Coronary artery (tissue), 2 donors: Measurements from ENCODE around the gene LHFPL3.

Experiments
- DNase-seq: peaks from one replicate; pipeline ENCODE4 v3.0.0-alpha.2; 2017; ENCODE audit warnings: low spot score
- H3K27ac ChIP-seq, 2 donors: fragments of 200-600 bp; sonication (generic); one replicate each; pipeline ENCODE4 v1.5.1; 2016 to 2019
- H3K4me3 ChIP-seq: fragments of 200-600 bp; sonication (generic); 2 replicates; pipeline ENCODE4 v1.5.1; 2016; ENCODE audit warnings: mild to moderate bottlenecking, moderate library complexity
- TF ChIP-seq, protein P1 (sequence below): fragments of 200-600 bp; sonication (generic); IDR thresholded peaks from one replicate; pipeline ENCODE4 v1.5.1; 2019; ENCODE audit warnings: antibody characterized with exemption

Gene LHFPL3

DNA sequence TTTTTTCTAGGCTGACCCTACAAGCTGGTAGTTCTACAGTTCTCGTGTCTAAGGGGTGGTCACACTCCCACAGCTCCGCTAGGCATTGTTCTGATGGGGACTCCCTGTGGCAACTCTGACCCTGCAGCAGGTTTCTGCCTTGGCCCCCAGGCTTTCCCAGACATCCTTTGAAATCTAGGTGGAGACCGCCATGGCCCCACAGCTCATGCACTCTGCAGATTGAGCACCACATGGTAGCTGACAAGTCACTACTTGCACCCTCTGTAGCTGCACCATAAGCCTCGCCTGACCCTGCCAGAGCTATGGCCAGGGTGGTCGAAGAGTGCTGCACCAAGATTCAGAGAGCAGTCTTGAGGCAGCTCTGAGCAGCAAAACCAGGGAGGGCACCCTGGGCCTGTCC, 275.6 kb downstream of the LHFPL3 start:
- TF ChIP-seq, protein P1, sequence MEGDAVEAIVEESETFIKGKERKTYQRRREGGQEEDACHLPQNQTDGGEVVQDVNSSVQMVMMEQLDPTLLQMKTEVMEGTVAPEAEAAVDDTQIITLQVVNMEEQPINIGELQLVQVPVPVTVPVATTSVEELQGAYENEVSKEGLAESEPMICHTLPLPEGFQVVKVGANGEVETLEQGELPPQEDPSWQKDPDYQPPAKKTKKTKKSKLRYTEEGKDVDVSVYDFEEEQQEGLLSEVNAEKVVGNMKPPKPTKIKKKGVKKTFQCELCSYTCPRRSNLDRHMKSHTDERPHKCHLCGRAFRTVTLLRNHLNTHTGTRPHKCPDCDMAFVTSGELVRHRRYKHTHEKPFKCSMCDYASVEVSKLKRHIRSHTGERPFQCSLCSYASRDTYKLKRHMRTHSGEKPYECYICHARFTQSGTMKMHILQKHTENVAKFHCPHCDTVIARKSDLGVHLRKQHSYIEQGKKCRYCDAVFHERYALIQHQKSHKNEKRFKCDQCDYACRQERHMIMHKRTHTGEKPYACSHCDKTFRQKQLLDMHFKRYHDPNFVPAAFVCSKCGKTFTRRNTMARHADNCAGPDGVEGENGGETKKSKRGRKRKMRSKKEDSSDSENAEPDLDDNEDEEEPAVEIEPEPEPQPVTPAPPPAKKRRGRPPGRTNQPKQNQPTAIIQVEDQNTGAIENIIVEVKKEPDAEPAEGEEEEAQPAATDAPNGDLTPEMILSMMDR = no peak
- Histone ChIP-seq H3K4me3 (no peak overlapping the region), H3K27ac (no peak overlapping the region)
- DNase-seq = no peak

DNA sequence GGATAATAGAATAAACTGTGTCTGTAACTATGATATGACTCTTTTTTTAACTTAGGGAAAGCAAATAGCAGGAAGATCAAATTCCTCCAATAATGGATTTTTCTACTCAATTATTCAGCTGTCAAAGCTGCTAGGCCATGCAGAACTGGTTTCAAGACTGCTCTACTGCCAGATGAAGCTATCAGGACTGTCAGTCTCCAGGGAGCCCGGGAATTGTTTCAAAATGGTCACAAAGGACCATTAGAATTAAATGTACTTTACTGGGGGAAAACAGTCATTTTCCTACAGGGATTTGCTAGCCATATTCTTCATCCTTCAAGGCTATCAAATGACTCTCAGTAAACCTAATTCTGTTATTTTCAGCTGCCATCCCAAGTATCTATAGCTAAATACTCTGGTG, 276.3 kb downstream of the LHFPL3 start:
- no peak overlapping the region for H3K27ac ChIP-seq
- H3K4me3 ChIP-seq = no peak overlapping the region
- TF ChIP-seq, protein P1 = no peak
- DNase-seq = no peak

DNA sequence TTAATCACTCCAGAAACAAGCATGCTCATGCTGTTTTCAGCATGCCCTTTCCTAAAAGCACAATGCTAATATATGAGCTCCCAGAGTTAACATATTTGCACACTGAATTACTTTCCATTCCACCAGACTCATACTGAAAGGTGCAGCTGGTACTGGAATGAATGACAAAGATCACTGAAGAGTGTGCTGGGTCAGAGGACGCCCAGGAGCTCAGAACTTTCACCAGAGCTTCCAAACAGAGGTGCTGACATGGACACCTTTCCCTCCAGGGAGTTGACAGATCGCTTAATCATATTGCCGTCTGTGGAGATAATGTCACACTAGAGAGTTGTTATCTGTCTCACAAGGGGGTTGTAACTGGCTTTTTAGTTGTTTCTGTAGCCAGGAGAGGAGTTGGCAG, 292.9 kb downstream of the LHFPL3 start:
- Histone ChIP-seq H3K4me3 (no peak overlapping the region), H3K27ac (no peak overlapping the region)
- no peak for DNase-seq
- TF ChIP-seq, protein P1 = no peak

DNA sequence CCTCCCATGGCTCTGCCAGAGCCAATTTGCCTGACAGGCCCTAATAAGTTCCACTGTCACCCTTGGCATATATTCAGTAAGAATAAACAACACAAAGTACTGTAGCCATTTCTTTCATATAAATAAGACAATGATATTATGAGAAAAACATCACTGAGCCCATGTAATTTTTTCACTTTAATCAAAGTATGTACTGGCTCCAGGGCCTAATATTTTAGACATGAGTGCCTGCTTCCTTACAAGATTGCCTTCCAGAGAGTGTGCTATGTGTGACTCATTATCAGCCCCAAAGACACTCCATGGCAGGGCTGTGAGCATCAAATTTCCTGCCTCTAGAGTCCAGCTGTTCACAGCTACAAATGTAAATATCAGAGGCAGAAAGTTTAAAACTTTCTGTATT, 297.6 kb downstream of the LHFPL3 start:
- H3K4me3 ChIP-seq = no peak overlapping the region
- DNase-seq = no peak
- TF ChIP-seq, protein P1 = no peak
- no peak overlapping the region for H3K27ac ChIP-seq

DNA sequence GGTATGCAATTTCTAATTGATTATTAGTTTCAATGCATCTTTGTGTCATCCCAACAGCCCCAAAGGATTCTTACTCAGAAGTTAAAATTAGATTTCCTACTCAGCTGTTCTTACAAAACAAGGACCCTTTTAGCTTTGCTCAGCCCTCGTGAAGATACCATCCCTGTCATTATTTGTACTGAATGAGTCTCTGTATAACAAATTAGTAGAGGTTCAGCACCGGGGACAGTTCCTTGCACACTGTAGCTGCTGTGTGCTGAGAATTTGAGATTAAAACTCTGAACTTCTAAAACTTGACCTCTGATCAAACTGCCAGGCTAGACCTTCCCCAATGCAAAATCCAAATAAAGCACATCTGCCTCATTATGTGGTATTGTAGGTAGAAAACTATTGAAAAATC, 299.1 kb downstream of the LHFPL3 start:
- Histone ChIP-seq H3K4me3 (no peak overlapping the region), H3K27ac (no peak overlapping the region)
- TF ChIP-seq, protein P1 = no peak
- DNase-seq = no peak

DNA sequence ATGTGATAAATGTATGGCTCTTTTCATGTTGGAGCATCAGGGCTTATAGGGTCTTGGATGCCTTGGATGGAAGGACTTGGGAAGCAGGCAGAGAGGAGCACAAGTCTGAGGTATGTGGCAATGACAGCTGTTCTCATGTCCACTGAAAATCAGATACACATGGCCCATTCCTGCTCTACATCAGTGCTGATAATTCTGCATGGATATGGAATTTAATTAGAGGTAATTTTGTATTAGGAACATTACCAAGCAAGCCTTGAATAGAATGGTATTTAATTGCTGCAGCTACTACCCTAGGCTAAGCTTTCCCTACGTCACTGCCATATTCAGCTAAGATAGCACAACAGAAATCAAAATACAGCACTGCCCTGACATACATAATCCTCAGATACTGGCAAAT, 299.6 kb downstream of the LHFPL3 start:
- Histone ChIP-seq H3K27ac (no peak overlapping the region), H3K4me3 (no peak overlapping the region)
- TF ChIP-seq, protein P1 = no peak
- DNase-seq = no peak

DNA sequence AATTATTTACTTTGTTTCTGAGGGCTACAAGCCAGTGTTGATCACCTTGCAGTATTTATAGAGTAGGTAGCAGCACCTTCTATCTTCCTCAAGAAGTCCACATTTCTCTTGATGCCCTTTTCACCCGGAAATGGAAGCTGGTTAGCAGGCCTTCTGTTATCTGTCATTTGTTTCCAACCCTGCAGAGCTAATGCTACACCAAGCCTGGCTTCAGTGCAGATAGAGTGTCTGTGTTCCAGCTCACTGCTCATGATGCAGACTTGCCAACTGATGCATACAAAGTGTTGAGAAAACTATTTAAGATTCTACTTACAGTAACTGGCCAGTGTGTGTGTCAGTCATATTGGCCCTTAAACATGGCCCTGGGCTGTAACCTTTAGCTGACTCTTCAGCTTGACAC, 301.0 kb downstream of the LHFPL3 start:
- H3K27ac ChIP-seq = no peak overlapping the region
- H3K4me3 ChIP-seq = no peak overlapping the region
- TF ChIP-seq, protein P1 = no peak
- DNase-seq = no peak
